ENCODE measurements around the gene ZNF423.

The ZNF423 gene

DNA sequence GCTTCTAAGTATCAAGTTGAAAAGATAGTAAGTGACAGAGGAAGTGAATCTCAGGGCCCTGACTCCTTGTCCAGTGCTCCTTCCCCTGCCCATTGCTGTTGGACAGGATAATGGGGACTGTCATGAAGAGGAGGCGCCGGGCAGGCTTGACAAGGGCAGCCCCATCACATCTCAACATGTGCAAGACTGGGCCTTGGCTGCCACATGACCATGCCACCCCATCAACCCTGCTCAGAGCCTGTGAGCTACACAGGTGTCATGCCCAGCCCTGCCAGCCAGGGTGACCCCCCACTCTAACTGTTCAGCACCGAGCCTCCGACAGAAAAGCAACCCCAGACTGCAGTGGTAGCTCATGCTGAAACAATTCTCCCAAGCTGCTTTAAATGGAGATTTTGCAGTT lies 310.7 kb downstream of the ZNF423 start:
- no peak for TF ChIP-seq GATA3 (IDR thresholded peaks at IDR 0.05; ENCODE audit: low read depth, low read length)
- no peak for TF ChIP-seq GATA2 (IDR thresholded peaks at IDR 0.05; ENCODE audit: low read depth, low read length)

DNA sequence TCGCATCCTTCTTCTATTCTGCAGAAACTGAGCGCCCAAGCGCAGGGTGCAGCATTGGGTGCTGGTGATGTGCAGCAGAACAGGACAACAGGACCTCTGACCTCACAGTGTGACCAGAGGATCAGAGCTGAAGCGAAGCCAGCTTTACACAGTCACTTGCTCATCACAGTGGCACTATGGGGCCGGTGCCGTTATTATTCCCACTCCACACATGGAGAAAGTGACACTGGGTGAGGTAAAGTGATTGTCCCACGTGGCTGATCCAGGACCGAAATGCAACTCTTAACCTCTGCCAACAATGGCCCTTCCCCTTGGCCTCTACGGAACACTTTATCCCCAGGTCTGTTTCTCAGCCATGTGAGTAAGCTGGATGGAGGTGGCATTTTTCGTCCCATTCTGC lies 311.1 kb downstream of the ZNF423 start:
- TF ChIP-seq GATA2 (IDR thresholded peaks at IDR 0.05; ENCODE audit: low read depth, low read length) (no peak), GATA3 (IDR thresholded peaks at IDR 0.05; ENCODE audit: low read depth, low read length) (no peak)

DNA sequence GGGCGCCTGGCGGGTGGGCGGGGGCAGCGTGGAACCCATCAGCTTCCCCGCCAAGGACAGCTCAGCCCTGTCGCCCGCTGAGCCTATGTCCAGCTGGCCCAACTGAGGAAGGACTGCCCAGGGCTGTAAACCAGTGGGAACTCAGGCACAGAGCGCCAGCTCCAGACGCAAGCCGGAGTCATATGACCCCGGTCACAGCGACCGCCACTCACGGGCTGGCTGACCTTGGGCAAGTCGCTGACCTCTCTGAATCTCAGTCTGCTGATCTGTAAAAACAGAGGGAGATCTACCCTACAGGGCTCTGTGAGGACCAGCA lies 312.3 kb downstream of the ZNF423 start:
- TF ChIP-seq GATA2 (IDR thresholded peaks at IDR 0.05; ENCODE audit: low read depth, low read length) (no peak), GATA3 (IDR thresholded peaks at IDR 0.05; ENCODE audit: low read depth, low read length) (no peak)

DNA sequence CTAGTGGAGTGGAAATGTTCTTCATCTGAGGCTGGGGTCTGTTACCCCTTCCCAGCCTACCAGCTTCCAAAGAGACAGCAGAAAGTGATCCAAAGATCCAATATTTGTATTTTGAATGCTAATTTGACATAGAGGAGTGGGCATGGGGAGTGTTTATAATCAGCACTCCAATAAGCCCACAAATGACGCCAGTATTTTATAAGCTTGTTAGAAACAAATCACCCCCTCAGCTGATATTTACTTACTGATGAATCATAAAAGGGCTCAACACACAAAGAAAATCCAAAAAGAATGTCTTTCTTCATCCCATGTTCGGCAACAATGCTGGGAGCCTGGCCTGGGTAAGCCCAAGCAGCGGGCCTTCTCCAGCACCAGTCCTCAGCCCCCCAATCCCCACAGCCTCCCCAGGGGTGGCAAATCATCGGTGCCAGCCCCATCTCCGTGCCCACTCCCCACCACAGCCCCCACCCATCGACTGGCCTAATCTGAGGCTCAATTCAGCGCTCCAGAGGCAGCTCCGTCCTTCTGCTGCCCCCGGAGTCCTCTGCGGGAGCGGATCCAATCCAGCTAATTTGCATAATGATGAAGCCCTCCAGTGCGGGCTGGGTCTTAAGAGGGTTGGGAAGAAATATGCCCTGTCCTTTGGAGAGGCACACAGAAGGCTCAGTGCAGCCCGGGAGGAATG lies 312.8 kb downstream of the ZNF423 start:
- no peak for TF ChIP-seq GATA2 (IDR thresholded peaks at IDR 0.05; ENCODE audit: low read depth, low read length)
- no peak for TF ChIP-seq GATA3 (IDR thresholded peaks at IDR 0.05; ENCODE audit: low read depth, low read length)

DNA sequence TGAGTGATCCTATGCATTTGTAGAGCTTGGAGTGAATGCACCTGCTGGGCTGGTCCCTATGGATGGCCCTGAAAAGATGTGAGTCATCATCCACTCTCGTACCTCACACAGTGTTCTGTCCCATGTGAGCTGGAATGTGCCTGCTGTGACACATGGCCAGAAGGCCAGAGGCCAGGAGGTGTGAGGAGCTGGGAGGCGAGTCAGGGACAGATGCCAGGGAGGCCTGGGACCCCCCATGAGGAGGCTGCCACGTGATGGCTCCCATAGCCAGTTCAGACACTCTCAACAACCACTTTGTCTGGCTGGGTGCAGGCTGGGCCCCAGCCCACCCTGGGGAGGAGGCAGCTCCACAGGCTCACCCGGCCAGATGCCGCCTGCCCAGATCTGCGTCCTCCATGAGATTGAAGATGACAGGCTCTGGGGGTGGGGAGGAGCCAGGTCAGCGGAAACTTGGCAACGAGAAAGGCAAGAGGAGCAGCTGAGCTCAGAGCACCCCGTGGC lies 313.5 kb downstream of the ZNF423 start:
- TF ChIP-seq GATA3 (IDR thresholded peaks at IDR 0.05; ENCODE audit: low read depth, low read length) (no peak), GATA2 (IDR thresholded peaks at IDR 0.05; ENCODE audit: low read depth, low read length) (no peak)

DNA sequence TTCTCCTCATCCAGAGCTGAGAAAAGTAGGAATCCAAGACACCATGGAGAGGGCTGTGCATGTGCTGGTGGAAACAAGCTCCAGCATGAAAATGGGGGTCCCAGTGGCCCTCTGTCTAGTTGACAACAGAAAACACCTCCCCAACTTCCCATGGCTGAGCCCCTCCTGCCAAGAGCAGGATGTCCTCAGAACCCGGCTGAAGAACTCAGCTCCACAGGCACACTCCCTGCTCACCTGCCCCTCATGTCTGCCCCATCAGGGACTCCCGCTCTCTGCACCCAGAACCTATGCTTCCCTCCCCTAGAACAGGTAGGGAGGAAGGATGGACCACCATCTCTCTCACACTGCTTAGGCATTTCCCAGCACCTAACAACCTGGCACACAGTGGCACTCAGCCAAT lies 315.1 kb downstream of the ZNF423 start:
- no peak for TF ChIP-seq GATA3 (IDR thresholded peaks at IDR 0.05; ENCODE audit: low read depth, low read length)
- no peak for TF ChIP-seq GATA2 (IDR thresholded peaks at IDR 0.05; ENCODE audit: low read depth, low read length)

DNA sequence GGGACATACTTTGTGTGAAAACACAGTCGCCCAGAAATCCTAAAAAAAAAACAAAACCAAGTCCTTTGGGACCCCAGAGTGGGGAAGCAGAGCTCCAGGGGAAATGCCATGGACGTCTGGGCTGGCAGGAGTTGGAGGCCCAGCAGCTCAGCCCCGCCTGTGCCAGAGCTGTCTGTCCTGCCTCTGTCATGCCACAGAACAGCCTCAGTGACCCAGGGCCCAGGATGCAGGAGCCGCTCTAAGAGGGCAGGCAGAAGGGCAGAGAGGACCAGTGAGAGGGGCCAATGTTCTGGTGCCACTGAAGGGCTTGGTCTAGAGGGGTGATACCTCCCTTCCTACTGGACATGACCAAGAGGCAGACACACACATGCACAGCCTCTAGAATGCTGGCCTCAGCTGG lies 316.2 kb downstream of the ZNF423 start:
- TF ChIP-seq GATA3 (IDR thresholded peaks at IDR 0.05; ENCODE audit: low read depth, low read length) (no peak), GATA2 (IDR thresholded peaks at IDR 0.05; ENCODE audit: low read depth, low read length) (no peak)

DNA sequence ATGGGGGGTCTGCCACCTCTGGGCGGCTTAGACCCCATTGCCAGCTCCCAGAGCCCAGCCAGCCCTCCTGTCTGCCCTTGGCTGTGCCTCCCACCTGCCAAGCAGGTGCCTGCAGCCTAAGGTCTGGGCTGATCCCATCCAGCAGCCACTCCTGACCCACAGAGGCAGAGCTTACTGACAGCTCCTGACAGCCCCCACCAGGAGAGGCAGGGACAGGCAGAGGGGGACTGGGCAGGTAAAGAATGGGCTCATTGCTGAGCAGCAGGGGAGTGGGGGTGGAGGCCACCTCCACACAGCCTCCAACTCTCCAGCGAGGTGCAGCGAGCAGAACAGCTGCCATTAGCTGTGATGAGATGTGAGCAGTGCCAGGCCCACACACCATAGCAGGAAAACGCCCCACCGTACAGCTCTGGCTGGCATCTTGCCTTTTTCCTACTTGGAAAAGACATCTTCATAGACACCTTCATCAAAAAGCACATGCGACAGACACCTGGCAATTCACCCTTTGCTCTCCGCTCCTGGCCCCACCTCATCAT lies 317.9 kb downstream of the ZNF423 start:
- TF ChIP-seq GATA2 (IDR thresholded peaks at IDR 0.05; ENCODE audit: low read depth, low read length) (no peak), GATA3 (IDR thresholded peaks at IDR 0.05; ENCODE audit: low read depth, low read length) (no peak)

DNA sequence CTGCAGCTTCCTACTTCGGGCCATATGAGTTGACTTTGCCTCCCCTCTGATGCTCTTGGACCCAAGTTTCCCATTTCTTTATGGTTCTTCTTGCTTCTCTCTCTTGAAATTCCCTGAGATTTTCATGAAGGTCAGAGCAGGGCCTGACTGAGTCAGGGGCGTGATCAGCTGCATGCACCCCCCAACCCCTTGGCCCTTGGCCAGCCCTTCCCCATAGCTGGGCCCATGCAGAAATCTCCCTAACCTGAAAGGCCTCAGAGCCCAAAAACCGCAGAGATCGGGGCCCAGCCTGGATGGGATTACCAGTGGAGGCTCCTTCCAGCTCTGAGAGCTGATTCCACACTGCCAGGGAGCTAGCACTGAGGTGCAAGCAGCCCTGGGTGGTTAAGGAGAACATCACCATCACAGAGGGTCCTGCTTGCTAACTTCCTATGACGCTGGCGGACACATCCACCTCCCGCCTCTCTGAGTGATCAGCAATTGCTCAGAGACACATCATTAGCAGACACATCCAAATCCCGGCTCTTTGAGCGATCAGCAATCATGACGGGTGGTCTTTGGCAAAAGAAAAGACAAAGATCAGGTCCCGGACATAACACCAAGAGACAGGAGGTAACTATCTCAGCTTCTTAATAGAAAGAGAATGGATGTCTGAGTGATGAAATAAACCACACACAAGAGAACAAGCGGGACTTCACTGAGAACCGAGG lies 320.9 kb downstream of the ZNF423 start:
- TF ChIP-seq GATA2 (IDR thresholded peaks at IDR 0.05; ENCODE audit: low read depth, low read length) (no peak), GATA3 (IDR thresholded peaks at IDR 0.05; ENCODE audit: low read depth, low read length) (no peak)

DNA sequence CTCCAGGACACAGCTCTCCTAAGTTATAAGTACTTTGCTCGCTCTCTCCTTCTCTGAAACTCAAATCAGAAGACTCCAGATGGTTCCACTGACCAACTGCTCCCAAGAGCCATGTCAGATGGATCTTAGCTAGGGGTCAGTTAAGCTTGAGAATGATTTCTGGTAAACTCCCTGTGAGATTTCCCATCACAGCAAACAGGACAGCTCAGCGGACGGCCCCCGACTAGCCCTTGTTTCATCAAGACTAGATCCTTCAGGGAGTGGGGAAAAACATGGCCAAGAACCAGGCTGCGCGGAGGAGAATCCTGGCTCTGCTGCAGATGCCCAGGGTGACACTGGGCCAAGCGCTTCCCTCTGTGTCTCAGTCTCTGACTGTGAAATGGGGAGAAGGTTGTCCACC lies 322.5 kb downstream of the ZNF423 start:
- no peak for TF ChIP-seq GATA3 (IDR thresholded peaks at IDR 0.05; ENCODE audit: low read depth, low read length)
- no peak for TF ChIP-seq GATA2 (IDR thresholded peaks at IDR 0.05; ENCODE audit: low read depth, low read length)

DNA sequence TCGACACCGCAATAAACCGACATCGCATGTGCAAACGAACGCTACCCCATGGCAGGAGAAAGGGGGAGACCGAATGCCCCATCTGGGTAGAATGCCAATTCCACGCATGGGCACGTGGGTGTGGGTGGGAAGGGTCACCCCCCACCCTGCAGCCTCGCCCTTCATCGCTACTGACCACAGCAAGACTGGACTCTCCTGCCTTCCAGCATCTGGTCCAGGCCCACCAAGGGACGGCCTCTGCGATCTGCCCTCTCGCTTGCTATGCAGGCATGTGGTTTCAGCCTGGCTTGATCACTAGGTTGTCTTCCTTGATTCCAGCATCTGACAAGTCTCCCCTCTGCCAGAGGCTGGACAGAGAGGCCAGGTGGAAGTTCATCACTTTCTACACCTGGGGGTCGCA lies 323.0 kb downstream of the ZNF423 start:
- no peak for TF ChIP-seq GATA2 (IDR thresholded peaks at IDR 0.05; ENCODE audit: low read depth, low read length)
- TF ChIP-seq GATA3 (IDR thresholded peaks at IDR 0.05; ENCODE audit: low read depth, low read length) = no peak

DNA sequence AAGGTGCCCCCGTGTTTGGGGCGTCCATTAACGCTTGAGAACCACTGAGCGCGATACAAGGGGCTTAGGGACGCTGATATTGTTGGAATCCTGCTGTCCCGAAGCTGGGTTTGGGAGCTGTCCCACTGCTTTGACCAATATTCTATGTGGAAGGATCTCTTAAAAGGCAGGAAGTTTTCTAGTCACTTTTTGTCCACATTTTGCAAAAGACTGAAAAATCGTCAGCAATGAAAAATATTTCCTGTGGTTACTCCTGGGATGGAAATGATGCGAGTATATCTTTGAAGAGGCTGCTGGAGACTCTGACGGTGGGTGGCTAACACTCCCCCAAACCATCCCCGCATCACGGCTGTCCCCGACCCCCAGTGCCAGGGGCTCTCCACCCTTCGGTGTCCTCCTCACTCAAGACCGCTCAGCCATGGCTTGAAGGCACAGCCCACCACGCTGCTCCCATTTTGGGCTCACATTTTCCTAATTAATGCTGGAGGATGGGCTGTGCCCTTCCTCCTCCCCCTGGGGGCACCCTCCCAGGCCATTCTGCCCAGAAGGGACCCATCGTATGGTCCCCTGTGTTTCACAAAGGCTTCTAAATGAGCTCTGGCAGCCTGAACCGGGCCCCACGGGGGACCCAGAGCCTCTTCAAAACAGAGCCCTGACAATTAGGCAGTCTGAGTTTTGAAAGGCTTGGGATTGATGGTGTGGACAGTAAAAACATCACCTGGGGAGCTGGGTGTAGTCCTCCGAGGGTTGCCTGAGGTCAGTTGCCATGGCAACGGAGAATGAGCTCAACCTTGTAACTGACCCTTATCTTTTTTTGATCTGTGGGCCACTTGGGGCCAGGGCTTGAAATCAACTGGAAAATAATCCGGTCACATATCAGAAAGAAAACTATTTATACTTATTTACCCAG lies 323.7 kb downstream of the ZNF423 start:
- TF ChIP-seq GATA3 (IDR thresholded peaks at IDR 0.05; ENCODE audit: low read depth, low read length) (no peak; the same call in none of the 2 replicates), GATA2 (IDR thresholded peaks at IDR 0.05; ENCODE audit: low read depth, low read length) (peak; percentile 64)

DNA sequence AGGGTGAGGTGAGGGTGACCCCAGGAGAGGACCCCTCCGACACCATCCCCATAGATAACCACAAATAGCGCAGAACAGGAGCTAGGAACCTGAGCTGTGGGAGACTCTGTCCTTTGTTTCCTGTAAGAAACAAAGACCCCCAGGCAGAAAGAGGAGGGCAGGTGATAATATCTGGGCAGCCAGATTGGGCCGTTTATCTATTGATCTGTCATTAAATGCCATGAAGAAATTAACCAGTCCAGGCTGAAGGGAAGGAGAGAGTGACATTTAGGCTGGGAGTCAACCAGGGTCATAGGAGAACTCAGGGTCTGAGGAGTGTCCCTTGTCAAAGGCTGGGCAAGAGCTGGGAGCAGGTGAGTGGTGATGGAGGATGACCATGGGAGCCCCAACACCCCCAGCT lies 324.5 kb downstream of the ZNF423 start:
- peak; percentile 86 for TF ChIP-seq GATA2 (IDR thresholded peaks at IDR 0.05; ENCODE audit: low read depth, low read length)
- TF ChIP-seq GATA3 (IDR thresholded peaks at IDR 0.05; ENCODE audit: low read depth, low read length) = peak; percentile 72

DNA sequence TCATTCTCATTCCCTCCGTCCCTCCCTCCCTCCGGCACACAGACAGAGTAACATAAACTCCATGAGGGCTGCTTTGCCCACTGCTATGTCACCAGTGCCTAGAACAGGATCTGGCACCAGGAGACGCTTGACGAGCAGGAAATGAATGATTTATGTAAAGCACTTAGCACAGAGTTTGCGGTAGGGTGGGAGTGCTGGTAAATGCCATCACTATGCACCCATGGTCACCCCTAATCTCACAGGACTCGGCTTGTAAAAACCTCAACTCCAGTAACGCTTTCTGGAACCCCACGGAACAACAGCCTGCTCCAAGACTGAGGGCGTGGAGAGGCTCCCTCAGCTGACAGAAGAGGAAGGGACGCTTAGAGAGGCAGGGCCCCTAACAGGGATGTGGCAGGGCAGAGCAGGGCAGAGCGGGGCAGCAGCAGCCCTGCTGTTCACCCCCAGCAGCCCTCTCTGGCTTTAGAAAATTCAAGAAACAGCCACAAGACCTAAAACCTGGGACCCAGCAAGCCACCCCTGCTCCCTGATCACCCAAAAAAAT lies 325.4 kb downstream of the ZNF423 start:
- TF ChIP-seq GATA3 (IDR thresholded peaks at IDR 0.05; ENCODE audit: low read depth, low read length) (no peak), GATA2 (IDR thresholded peaks at IDR 0.05; ENCODE audit: low read depth, low read length) (no peak)

Measured in SH-SY5Y (cell line).